ENCODE data around the gene NOP10. TPM values are rescaled to one million over a fixed set of nuclear protein-coding genes. Genes with fewer than 3 reads are reported as not detected.

NOP10 gene
- total RNA-seq, 1 experiment from 2014 or later, result 448 TPM

DNA sequence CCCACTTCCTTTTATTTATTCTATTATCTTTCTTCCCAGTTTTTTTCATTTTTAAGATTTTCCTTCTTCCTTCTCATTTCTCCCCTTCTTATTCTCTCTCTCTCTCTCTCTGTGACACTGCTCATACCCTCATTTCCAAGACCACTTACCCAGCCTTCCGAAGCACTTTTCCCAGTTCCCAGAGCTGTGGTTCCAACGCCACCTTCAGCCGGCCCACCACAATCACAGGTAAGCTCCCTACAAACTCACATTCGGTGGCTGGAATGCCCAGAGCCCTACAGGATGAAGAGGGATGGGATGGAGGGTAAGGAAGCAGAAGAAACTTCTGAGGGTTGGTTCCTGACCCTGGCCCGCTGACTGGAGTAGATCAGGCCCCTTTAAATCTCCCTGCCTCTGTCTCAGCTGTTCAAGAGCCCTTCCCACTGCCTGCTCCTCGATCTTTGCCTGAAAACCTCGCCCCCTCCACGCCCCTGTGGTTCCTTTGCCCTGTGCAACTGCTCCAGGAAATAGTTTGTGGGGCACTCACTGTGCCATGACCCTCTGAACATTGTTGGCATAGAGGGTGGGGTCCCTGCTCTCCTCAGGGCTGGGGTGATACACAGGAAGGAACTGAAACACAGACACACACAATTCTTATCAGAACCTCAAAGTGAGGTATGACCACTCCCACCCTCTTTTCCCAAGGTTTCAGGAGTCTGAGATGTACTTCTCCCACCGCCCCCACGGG lies 19.3 kb upstream of the NOP10 start:
- H4K20me1 ChIP-seq (ENCODE audit: insufficient read depth, low read depth, low read length), result peaks cover 4% of the 10 kb centered on the region; the same call in 1 of the 2 replicates
- H3K27ac ChIP-seq (ENCODE audit: low read length), result no peak overlapping the region
- H3K79me2 ChIP-seq (ENCODE audit: low read length), result peaks cover 27% of the 10 kb centered on the region
- no peak overlapping the region for H3K4me3 ChIP-seq (ENCODE audit: low read length)
- H3K9ac ChIP-seq (ENCODE audit: low read length), result no peak overlapping the region
- H3K9me3 ChIP-seq (ENCODE audit: low read length), result no peaks in the 10 kb centered on the region
- H3K27me3 ChIP-seq (ENCODE audit: low read length), result no peaks in the 10 kb centered on the region
- H3K36me3 ChIP-seq (ENCODE audit: insufficient read depth, low read length), result peaks cover 19% of the 10 kb centered on the region; the same call in 1 of the 2 replicates
- no peak for DNase-seq
- peaks cover 14% of the 10 kb centered on the region for H3K4me1 ChIP-seq (ENCODE audit: low read length)
- H3K4me2 ChIP-seq (ENCODE audit: low read depth, low read length, poor library complexity, severe bottlenecking), result no peak overlapping the region
- no peak overlapping the region for H2AFZ ChIP-seq (ENCODE audit: low read length)
- no peaks in the 10 kb centered on the region for H3K9me2 ChIP-seq (replicated peaks; ENCODE audit: insufficient read depth, low read length)

DNA sequence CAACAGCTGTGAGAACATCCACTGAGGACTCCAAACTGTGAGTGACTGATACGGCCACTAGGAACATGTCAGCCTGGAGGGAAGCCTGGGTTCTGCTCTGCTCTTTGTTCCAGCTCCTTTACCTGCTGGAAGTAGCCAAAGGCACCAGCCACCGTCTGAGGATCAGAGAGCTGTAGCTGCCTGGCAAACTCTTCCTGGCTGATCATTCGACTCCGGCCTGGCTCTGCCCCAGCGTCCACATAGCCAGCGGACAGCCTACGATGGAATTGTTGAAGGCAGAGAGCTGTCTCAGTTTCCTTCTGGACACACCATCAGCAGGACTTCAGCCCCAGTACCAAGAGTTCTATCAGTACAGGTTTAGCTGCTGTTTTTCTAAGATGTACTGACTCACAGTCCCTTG lies 18.3 kb upstream of the NOP10 start:
- Histone ChIP-seq H3K4me3 (ENCODE audit: low read length) (no peak overlapping the region), H2AFZ (ENCODE audit: low read length) (no peak overlapping the region), H4K20me1 (ENCODE audit: insufficient read depth, low read depth, low read length) (peaks cover 4% of the 10 kb centered on the region; the same call in 1 of the 2 replicates), H3K4me1 (ENCODE audit: low read length) (peaks cover 14% of the 10 kb centered on the region), H3K27me3 (ENCODE audit: low read length) (no peaks in the 10 kb centered on the region), H3K9ac (ENCODE audit: low read length) (no peak overlapping the region), H3K36me3 (ENCODE audit: insufficient read depth, low read length) (peaks cover 19% of the 10 kb centered on the region; the same call in 1 of the 2 replicates), H3K79me2 (ENCODE audit: low read length) (peaks cover 22% of the 10 kb centered on the region), H3K9me3 (ENCODE audit: low read length) (no peaks in the 10 kb centered on the region), H3K4me2 (ENCODE audit: low read depth, low read length, poor library complexity, severe bottlenecking) (no peak overlapping the region), H3K27ac (ENCODE audit: low read length) (no peak overlapping the region), H3K9me2 (replicated peaks; ENCODE audit: insufficient read depth, low read length) (no peaks in the 10 kb centered on the region)
- no peak for DNase-seq

DNA sequence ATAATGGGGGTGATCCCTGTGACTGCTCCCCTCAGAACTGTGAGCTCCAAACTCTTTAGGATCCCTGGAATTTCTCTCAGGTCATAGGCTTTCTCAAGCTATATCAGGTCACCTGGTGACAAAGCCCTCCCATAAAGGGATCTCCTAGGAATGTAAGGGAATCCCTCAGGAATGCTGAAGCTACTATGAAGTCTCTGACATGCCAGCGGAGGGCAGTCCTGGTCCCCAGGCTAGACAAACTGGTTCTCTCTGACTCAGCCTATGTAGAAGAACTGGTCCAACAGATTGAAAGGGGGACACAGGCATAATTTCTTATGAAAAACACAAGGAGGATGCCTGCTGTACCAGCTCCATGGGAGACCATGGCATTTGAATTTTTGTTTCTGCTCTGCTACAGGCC lies 17.4 kb upstream of the NOP10 start:
- no peaks in the 10 kb centered on the region for H3K9me2 ChIP-seq (replicated peaks; ENCODE audit: insufficient read depth, low read length)
- H3K4me1 ChIP-seq (ENCODE audit: low read length), result peaks cover 5% of the 10 kb centered on the region
- peaks cover 12% of the 10 kb centered on the region for H3K79me2 ChIP-seq (ENCODE audit: low read length)
- no peak overlapping the region for H3K4me2 ChIP-seq (ENCODE audit: low read depth, low read length, poor library complexity, severe bottlenecking)
- peaks cover 4% of the 10 kb centered on the region; the same call in 1 of the 2 replicates for H4K20me1 ChIP-seq (ENCODE audit: insufficient read depth, low read depth, low read length)
- H3K4me3 ChIP-seq (ENCODE audit: low read length), result no peak overlapping the region
- H3K27ac ChIP-seq (ENCODE audit: low read length), result no peak overlapping the region
- no peaks in the 10 kb centered on the region for H3K9me3 ChIP-seq (ENCODE audit: low read length)
- no peaks in the 10 kb centered on the region for H3K27me3 ChIP-seq (ENCODE audit: low read length)
- peaks cover 19% of the 10 kb centered on the region; the same call in 1 of the 2 replicates for H3K36me3 ChIP-seq (ENCODE audit: insufficient read depth, low read length)
- no peak overlapping the region for H2AFZ ChIP-seq (ENCODE audit: low read length)
- no peak overlapping the region for H3K9ac ChIP-seq (ENCODE audit: low read length)
- DNase-seq, result no peak

DNA sequence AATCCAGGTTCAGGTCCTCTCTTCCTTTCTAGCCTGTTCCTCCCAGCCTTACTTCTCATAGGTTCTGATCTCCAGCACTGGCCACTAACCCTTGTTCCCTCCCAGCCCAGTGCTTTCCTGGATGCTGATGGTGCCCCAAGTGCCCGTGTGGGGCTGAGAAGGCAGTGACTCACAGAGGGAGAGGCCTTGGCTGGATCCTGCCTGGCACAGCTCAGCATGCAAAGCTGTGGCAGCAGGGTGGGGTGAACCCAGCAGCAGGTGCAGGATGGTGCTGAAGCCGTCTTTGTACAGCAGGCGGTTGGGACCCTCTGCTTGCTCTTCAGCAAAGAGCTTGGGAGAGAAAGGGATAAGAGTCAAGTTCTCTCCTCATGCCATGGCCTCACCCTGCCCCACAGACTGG lies 16.5 kb upstream of the NOP10 start:
- DNase-seq, result no peak
- Histone ChIP-seq H3K36me3 (ENCODE audit: insufficient read depth, low read length) (peaks cover 19% of the 10 kb centered on the region; the same call in 1 of the 2 replicates), H3K27me3 (ENCODE audit: low read length) (no peaks in the 10 kb centered on the region), H3K4me1 (ENCODE audit: low read length) (no peaks in the 10 kb centered on the region), H3K9ac (ENCODE audit: low read length) (no peak overlapping the region), H4K20me1 (ENCODE audit: insufficient read depth, low read depth, low read length) (no peaks in the 10 kb centered on the region; the same call in 1 of the 2 replicates), H3K27ac (ENCODE audit: low read length) (no peak overlapping the region), H3K4me3 (ENCODE audit: low read length) (no peak overlapping the region), H2AFZ (ENCODE audit: low read length) (no peak overlapping the region), H3K4me2 (ENCODE audit: low read depth, low read length, poor library complexity, severe bottlenecking) (no peak overlapping the region), H3K9me2 (replicated peaks; ENCODE audit: insufficient read depth, low read length) (no peaks in the 10 kb centered on the region), H3K79me2 (ENCODE audit: low read length) (peaks cover 4% of the 10 kb centered on the region; the same call in 1 of the 2 replicates), H3K9me3 (ENCODE audit: low read length) (no peaks in the 10 kb centered on the region)

DNA sequence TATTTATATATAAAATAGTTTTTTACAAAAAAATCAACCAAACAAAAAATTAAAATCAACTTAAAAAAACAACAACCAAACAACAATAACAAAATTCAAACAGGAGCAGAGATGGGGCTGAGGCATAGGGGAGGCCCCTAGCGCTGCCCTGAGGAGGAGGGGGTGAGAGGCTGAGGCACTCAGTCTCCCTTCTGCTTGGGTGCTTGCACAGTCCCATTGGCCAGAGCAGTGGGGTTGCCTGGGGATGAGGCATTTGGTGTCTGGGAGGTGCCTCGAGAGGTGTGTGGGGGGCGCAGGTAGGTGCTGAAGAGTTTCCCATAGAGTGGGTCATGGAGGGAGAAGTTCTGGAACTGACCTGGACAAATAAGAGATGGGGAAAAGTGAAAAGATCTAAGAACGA lies 16.0 kb upstream of the NOP10 start:
- Histone ChIP-seq H4K20me1 (ENCODE audit: insufficient read depth, low read depth, low read length) (no peaks in the 10 kb centered on the region; the same call in 1 of the 2 replicates), H3K36me3 (ENCODE audit: insufficient read depth, low read length) (peaks cover 19% of the 10 kb centered on the region; the same call in 1 of the 2 replicates), H3K4me2 (ENCODE audit: low read depth, low read length, poor library complexity, severe bottlenecking) (no peak overlapping the region), H3K4me3 (ENCODE audit: low read length) (no peak overlapping the region), H2AFZ (ENCODE audit: low read length) (no peak overlapping the region), H3K79me2 (ENCODE audit: low read length) (peaks cover 2% of the 10 kb centered on the region; the same call in 1 of the 2 replicates), H3K27ac (ENCODE audit: low read length) (no peak overlapping the region), H3K9me3 (ENCODE audit: low read length) (no peaks in the 10 kb centered on the region), H3K9me2 (replicated peaks; ENCODE audit: insufficient read depth, low read length) (no peaks in the 10 kb centered on the region), H3K4me1 (ENCODE audit: low read length) (no peaks in the 10 kb centered on the region), H3K9ac (ENCODE audit: low read length) (no peak overlapping the region), H3K27me3 (ENCODE audit: low read length) (no peaks in the 10 kb centered on the region)
- DNase-seq, result no peak

- Histone ChIP-seq H3K79me2 (ENCODE audit: low read length) (no peaks in the 10 kb centered on the region), H3K4me2 (ENCODE audit: low read depth, low read length, poor library complexity, severe bottlenecking) (no peak overlapping the region), H3K9me2 (replicated peaks; ENCODE audit: insufficient read depth, low read length) (no peaks in the 10 kb centered on the region), H4K20me1 (ENCODE audit: insufficient read depth, low read depth, low read length) (no peaks in the 10 kb centered on the region; the same call in 1 of the 2 replicates), H2AFZ (ENCODE audit: low read length) (no peak overlapping the region), H3K4me3 (ENCODE audit: low read length) (no peak overlapping the region), H3K4me1 (ENCODE audit: low read length) (no peaks in the 10 kb centered on the region), H3K9me3 (ENCODE audit: low read length) (no peaks in the 10 kb centered on the region), H3K9ac (ENCODE audit: low read length) (no peak overlapping the region), H3K36me3 (ENCODE audit: insufficient read depth, low read length) (peaks cover 17% of the 10 kb centered on the region; the same call in 1 of the 2 replicates), H3K27ac (ENCODE audit: low read length) (no peak overlapping the region), H3K27me3 (ENCODE audit: low read length) (no peaks in the 10 kb centered on the region)
- no peak for DNase-seq
Observed at GRCh38 chr15:34358367-34358766, 15.4 kb upstream of the NOP10 start.

- no peak overlapping the region for H3K4me2 ChIP-seq (ENCODE audit: low read depth, low read length, poor library complexity, severe bottlenecking)
- H3K9me2 ChIP-seq (replicated peaks; ENCODE audit: insufficient read depth, low read length), result no peaks in the 10 kb centered on the region
- DNase-seq, result no peak
- no peaks in the 10 kb centered on the region for H3K9me3 ChIP-seq (ENCODE audit: low read length)
- H3K4me1 ChIP-seq (ENCODE audit: low read length), result no peaks in the 10 kb centered on the region
- H3K4me3 ChIP-seq (ENCODE audit: low read length), result no peak overlapping the region
- H3K27ac ChIP-seq (ENCODE audit: low read length), result no peak overlapping the region
- no peaks in the 10 kb centered on the region for H3K79me2 ChIP-seq (ENCODE audit: low read length)
- no peaks in the 10 kb centered on the region for H3K27me3 ChIP-seq (ENCODE audit: low read length)
- H3K9ac ChIP-seq (ENCODE audit: low read length), result no peak overlapping the region
- H4K20me1 ChIP-seq (ENCODE audit: insufficient read depth, low read depth, low read length), result no peaks in the 10 kb centered on the region; the same call in 1 of the 2 replicates
- H2AFZ ChIP-seq (ENCODE audit: low read length), result no peak overlapping the region
- peaks cover 15% of the 10 kb centered on the region; the same call in 1 of the 2 replicates for H3K36me3 ChIP-seq (ENCODE audit: insufficient read depth, low read length)
Observed at GRCh38 chr15:34357653-34358052, 14.7 kb upstream of the NOP10 start.

GRCh38 chr15:34355241-34355640 lies 12.3 kb upstream of the NOP10 start:
- Histone ChIP-seq H3K4me2 (ENCODE audit: low read depth, low read length, poor library complexity, severe bottlenecking) (no peak overlapping the region), H3K36me3 (ENCODE audit: insufficient read depth, low read length) (peaks cover 6% of the 10 kb centered on the region; the same call in 1 of the 2 replicates), H3K79me2 (ENCODE audit: low read length) (no peaks in the 10 kb centered on the region), H3K9me3 (ENCODE audit: low read length) (no peaks in the 10 kb centered on the region), H3K4me3 (ENCODE audit: low read length) (no peak overlapping the region), H2AFZ (ENCODE audit: low read length) (no peak overlapping the region), H3K27me3 (ENCODE audit: low read length) (no peaks in the 10 kb centered on the region), H3K4me1 (ENCODE audit: low read length) (no peaks in the 10 kb centered on the region), H4K20me1 (ENCODE audit: insufficient read depth, low read depth, low read length) (no peaks in the 10 kb centered on the region), H3K9ac (ENCODE audit: low read length) (no peak overlapping the region), H3K27ac (ENCODE audit: low read length) (no peak overlapping the region), H3K9me2 (replicated peaks; ENCODE audit: insufficient read depth, low read length) (no peaks in the 10 kb centered on the region)
- DNase-seq, result no peak

Measured in Karpas-422 (cell line).